GM23248 (cell line): ENCODE results near the gene TTC23L. TPM values are rescaled to one million over a fixed set of nuclear protein-coding genes. Genes with fewer than 3 reads are reported as not detected.

Experiments
- DNase-seq: peaks from one replicate; pipeline ENCODE4 v3.0.0-alpha.2; 2015
- H2AFZ ChIP-seq: fragments of 200-600 bp; sonication (generic); 2 replicates; pipeline ENCODE4 v1.6.1; 2016; ENCODE audit warnings: antibody characterized with exemption
- H3F3A ChIP-seq: fragments of 200-600 bp; sonication (generic); 2 replicates; pipeline ENCODE4 v1.6.1; 2016; ENCODE audit warnings: mild to moderate bottlenecking, antibody characterized with exemption, mixed run types; ENCODE audit not compliant: insufficient read depth
- H3K27ac ChIP-seq: fragments of 200-600 bp; sonication (generic); 2 replicates; pipeline ENCODE4 v1.5.1; 2016; ENCODE audit warnings: mild to moderate bottlenecking
- H3K27me3 ChIP-seq: fragments of 200-600 bp; sonication (generic); replicated peaks from 2 replicates; pipeline ENCODE4 v1.6.1; 2016; ENCODE audit warnings: mild to moderate bottlenecking; ENCODE audit not compliant: insufficient read depth
- H3K36me3 ChIP-seq: fragments of 200-600 bp; sonication (generic); 2 replicates; pipeline ENCODE4 v1.6.1; 2016; ENCODE audit warnings: low read depth, mild to moderate bottlenecking
- H3K4me1 ChIP-seq: fragments of 200-600 bp; sonication (generic); 2 replicates; pipeline ENCODE4 v1.6.1; 2016; ENCODE audit warnings: mild to moderate bottlenecking; ENCODE audit not compliant: insufficient read depth
- H3K4me2 ChIP-seq: fragments of 200-600 bp; sonication (generic); one replicate; pipeline ENCODE4 v1.6.1; 2016; ENCODE audit warnings: mild to moderate bottlenecking; ENCODE audit not compliant: unreplicated experiment
- H3K4me3 ChIP-seq: fragments of 200-600 bp; sonication (generic); 2 replicates; pipeline ENCODE4 v1.5.1; 2016; ENCODE audit warnings: mild to moderate bottlenecking
- H3K79me2 ChIP-seq: fragments of 200-600 bp; sonication (generic); 2 replicates; pipeline ENCODE4 v1.6.1; 2016; ENCODE audit warnings: mild to moderate bottlenecking; ENCODE audit not compliant: insufficient read depth
- H3K9ac ChIP-seq: fragments of 200-600 bp; sonication (generic); 2 replicates; pipeline ENCODE4 v1.6.1; 2016; ENCODE audit warnings: mild to moderate bottlenecking
- H3K9me2 ChIP-seq: fragments of 200-600 bp; sonication (generic); 2 replicates; pipeline ENCODE4 v1.6.1; 2016; ENCODE audit warnings: mixed run types, mild to moderate bottlenecking, moderate library complexity; ENCODE audit not compliant: insufficient read depth
- H3K9me3 ChIP-seq: fragments of 200-600 bp; sonication (generic); one replicate; pipeline ENCODE4 v1.6.1; 2017; ENCODE audit warnings: low read depth
- H4K20me1 ChIP-seq: fragments of 200-600 bp; sonication (generic); 2 replicates; pipeline ENCODE4 v1.6.0; 2016; ENCODE audit not compliant: insufficient read depth
- EZH2 ChIP-seq: fragments of 200-600 bp; sonication (generic); IDR thresholded peaks from 2 replicates; pipeline ENCODE4 v1.6.1; 2018; ENCODE audit warnings: antibody characterized with exemption, mild to moderate bottlenecking; ENCODE audit not compliant: insufficient read depth, poor library complexity, severe bottlenecking
- EZH2phosphoT487 ChIP-seq: fragments of 200-600 bp; sonication (generic); IDR thresholded peaks from 2 replicates; pipeline ENCODE4 v1.6.1; 2018; ENCODE audit warnings: antibody characterized with exemption, moderate library complexity, mild to moderate bottlenecking, low read depth; ENCODE audit not compliant: insufficient read depth
- WGBS, 2 experiments: methylation state at CpG; one replicate each; pipeline ENCODE4 v1.1.6; 2015 to 2017; ENCODE audit warnings: low lambda C conversion rate in 2 of 2, low coverage in 1 of 2; ENCODE audit errors: missing lambda C conversion rate in 2 of 2; 5-methylcytosine and 5-hydroxymethylcytosine counted together
- in situ Hi-C: fragments of 300-500 bp; cut with MboI; formaldehyde crosslinking; loops from 2 replicates; pipeline ENCODE4 v1.15.0; 2020
- polyA plus RNA-seq: library from polyadenylated mRNA; unstranded; fragments of >200 nt; fragmentation: Nextera tagmentation; extraction: Ambion mirVana; gene quantifications from 2 replicates; pipeline ENCODE4 v1.2.1, GENCODE V29; 2016
- total RNA-seq: library from RNA; depleted of rRNA; stranded (reverse); fragments of >200 nt; shearing (Covaris generic); gene quantifications from 2 replicates; pipeline ENCODE4 v1.2.3, GENCODE V29; 2014; rRNA removed

TTC23L gene, protein sequence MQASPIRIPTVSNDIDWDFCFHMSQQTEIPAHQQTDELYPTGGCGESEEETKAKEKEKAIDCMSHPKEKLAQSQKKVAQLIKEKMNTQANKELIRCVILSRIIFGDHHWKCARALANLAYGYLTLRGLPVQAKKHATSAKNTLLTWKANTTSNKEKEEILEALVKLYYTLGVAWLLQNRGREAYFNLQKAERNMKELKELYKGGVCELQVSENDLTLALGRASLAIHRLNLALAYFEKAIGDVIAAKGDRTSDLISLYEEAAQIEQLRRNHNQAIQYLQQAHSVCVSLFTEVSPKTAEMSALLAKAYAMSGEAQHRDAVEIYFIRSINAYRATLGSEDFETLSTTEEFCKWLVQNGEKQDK
- under 0.01 TPM in 1 of 2 replicates, not detected in the other for total RNA-seq
- polyA plus RNA-seq = not detected in 2 replicates

DNA sequence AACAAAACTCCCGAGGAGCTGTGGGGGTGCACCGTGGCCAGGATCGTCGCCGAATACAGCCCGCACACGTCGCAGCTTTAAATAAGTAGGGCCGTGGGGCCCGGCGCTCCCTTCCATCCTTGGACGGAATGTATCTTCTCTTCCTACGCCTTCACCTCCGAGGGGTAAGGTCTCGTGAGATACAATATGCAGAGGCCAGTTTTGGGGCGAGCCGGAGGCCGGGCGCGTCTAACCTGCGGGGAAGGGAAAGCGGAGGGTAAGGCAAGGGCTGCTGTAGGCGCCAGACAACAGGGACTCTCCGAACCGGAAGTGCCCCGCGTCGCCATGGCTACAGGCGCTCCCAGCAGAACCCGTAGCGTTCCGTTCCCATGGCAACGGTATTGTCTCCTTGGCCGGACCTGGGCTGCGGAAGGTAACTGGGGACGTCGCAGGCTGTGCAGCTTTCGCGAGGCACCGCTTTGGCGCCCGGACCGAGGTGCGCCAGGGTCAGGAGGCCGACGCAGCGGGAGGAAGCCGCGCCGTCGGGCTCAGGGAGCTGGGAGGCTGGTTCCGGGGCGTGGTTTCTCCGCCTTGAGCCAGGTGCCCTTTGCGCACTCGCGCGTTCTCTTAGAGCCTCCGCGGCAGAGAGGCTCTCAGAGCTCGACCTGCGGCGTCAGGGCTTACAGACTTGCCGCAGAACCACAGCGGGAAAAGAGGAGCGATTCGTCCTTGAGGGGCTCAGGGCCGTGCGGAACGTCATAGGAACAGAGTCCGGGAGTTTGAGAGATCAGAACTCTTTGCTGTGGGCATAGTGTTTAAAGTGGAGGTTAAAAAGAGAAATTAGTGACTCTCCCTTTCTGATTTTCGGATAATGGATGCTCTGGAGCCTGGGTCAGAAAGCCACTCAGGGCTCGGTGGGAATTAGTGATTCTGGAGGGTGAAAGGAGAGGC lies at the start of gene TTC23L:
Gene TTC23L (plus strand): TSS at position 380 of the 930 bp plus-strand sequence. CDS start 1,508 bp downstream, outside the sequence.
- Histone ChIP-seq H3K27me3 (no peaks in the 10 kb centered on the region), H3K9me3 (no peaks in the 10 kb centered on the region), H3K9ac (peak within 1 kb of the TSS; percentile 68), H3K4me1 (no peaks in the 10 kb centered on the region), H3K36me3 (peaks cover under 1% of the 10 kb centered on the region), H4K20me1 (no peaks in the 10 kb centered on the region), H3K4me2 (peak within 1 kb of the TSS; percentile 86), H3K27ac (peak within 1 kb of the TSS; percentile 5; the same call in 1 of the 2 replicates), H3K4me3 (peak within 1 kb of the TSS; percentile 81), H3F3A (peaks cover 30% of the 10 kb centered on the region), H3K9me2 (no peaks in the 10 kb centered on the region), H3K79me2 (no peaks in the 10 kb centered on the region), H2AFZ (peak within 1 kb of the TSS; percentile 96)
- DNase-seq = peak; percentile 93
- no peak for TF ChIP-seq EZH2phosphoT487
- TF ChIP-seq EZH2 = no peak
- in situ Hi-C loops = no loop called here
- 2 to 3% methylated on average over 68 to 71 of the region's 73 CpGs for WGBS, 2 experiments

DNA sequence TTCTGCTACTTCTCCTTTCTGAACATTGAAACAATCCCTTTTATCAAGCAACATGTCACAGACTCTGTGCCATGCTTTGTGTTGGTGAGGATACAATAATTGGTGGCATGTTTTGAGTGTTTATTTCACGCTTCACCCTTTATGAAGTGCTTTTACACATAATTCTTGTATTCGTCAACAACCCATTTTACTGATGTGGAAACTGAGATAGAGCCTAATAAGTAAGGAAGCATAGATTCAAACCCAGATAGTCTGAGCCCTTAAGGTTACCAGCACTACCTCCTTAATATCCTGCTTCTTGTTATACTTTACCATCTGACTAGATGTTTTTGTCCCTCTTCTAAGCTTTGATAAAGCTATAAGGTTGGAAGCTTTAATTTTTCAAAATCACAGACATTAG lies 49.3 kb upstream of the TTC23L start:
- in situ Hi-C loops = no loop called here
- no peak for TF ChIP-seq EZH2phosphoT487
- TF ChIP-seq EZH2 = no peak
- Histone ChIP-seq H4K20me1 (no peaks in the 10 kb centered on the region), H3K4me2 (peak overlapping the region; percentile 39), H3K9me2 (no peaks in the 10 kb centered on the region), H3K4me1 (peaks cover 25% of the 10 kb centered on the region), H3K36me3 (0 out of 2 replicates have a peak, but pooled peaks cover 6% of the 10 kb centered on the region), H3K9ac (no peak overlapping the region), H3K79me2 (peaks cover 86% of the 10 kb centered on the region), H3K27me3 (no peaks in the 10 kb centered on the region), H3K4me3 (0 out of 2 replicates have a peak overlapping the region, but pooled peaks have one; percentile 12), H3K9me3 (no peaks in the 10 kb centered on the region), H3F3A (peaks cover 54% of the 10 kb centered on the region), H2AFZ (no peak overlapping the region), H3K27ac (peak overlapping the region; percentile 68)
- DNase-seq = no peak
- 75 to 85% methylated on average over 2 of the region's 2 CpGs for WGBS, 2 experiments

DNA sequence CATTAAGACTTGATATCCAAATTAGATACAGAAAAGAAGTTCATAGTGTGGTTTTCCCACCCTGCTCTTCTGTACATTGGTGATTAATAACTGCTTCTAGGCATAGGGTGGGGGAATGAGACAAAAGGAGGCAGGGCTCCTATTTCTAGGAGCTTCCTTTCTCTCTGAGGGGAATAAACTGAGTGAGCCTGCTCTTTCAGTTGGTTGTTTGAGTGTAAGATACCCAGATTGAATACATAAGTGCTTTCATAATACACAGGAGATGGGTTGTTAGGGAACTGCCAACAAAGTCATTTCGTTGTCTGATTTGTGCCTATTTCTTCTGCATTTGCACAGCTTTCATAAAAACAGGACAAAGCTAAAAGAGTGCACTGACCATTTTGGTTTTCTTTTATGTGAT lies 48.9 kb upstream of the TTC23L start:
- no peaks in the 10 kb centered on the region for H3K27me3 ChIP-seq
- H3K4me1 ChIP-seq = peaks cover 25% of the 10 kb centered on the region
- no peaks in the 10 kb centered on the region for H4K20me1 ChIP-seq
- peak overlapping the region; percentile 68 for H3K27ac ChIP-seq
- in situ Hi-C loops = no loop called here
- H3K4me3 ChIP-seq = no peak overlapping the region
- no peaks in the 10 kb centered on the region for H3K9me2 ChIP-seq
- peak; percentile 20 for DNase-seq
- 68 to 73% methylated on average over 1 of the region's 1 CpG for WGBS, 2 experiments
- H3K4me2 ChIP-seq = peak overlapping the region; percentile 39
- TF ChIP-seq EZH2phosphoT487 = no peak
- no peak for TF ChIP-seq EZH2
- H3K79me2 ChIP-seq = peaks cover 86% of the 10 kb centered on the region
- no peak overlapping the region for H2AFZ ChIP-seq
- H3F3A ChIP-seq = peaks cover 54% of the 10 kb centered on the region
- H3K9ac ChIP-seq = no peak overlapping the region
- 0 out of 2 replicates have a peak, but pooled peaks cover 6% of the 10 kb centered on the region for H3K36me3 ChIP-seq
- H3K9me3 ChIP-seq = no peaks in the 10 kb centered on the region

DNA sequence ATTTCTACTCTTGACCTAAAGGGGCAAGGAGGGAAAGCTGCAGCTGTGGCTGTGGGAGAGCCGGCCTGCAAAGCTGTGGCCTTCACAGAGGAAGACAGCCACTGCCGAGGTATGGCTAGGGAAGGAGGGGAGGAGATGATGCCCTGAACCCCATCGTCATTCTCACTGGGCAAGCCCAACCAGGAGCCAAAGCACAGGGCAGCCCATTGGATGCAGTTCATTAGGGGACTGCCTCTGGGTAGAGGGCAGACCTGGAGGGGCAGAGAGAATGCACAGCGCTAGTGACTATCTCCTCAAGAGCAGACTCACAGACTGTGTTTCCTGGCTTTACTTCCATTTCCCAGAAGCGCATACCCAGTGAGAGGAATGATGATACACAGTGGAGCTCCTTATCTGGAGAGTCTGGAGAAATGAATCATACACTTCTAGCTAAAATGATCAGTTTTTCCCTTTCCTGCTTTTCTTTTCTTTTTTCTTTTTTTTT lies 47.2 kb upstream of the TTC23L start:
- peaks cover 86% of the 10 kb centered on the region for H3K79me2 ChIP-seq
- no peaks in the 10 kb centered on the region for H4K20me1 ChIP-seq
- H3K4me2 ChIP-seq = no peak overlapping the region
- 96 to 97% methylated on average over 5 of the region's 5 CpGs for WGBS, 2 experiments
- no peaks in the 10 kb centered on the region for H3K9me2 ChIP-seq
- peaks cover 25% of the 10 kb centered on the region for H3K4me1 ChIP-seq
- no peaks in the 10 kb centered on the region for H3K27me3 ChIP-seq
- no peak overlapping the region for H3K9ac ChIP-seq
- peaks cover 54% of the 10 kb centered on the region for H3F3A ChIP-seq
- no peak overlapping the region for H3K4me3 ChIP-seq
- DNase-seq = peak; percentile 47
- H3K27ac ChIP-seq = peak overlapping the region; percentile 11; the same call in 1 of the 2 replicates
- peaks cover 12% of the 10 kb centered on the region for H3K36me3 ChIP-seq
- no peaks in the 10 kb centered on the region for H3K9me3 ChIP-seq
- H2AFZ ChIP-seq = no peak overlapping the region
- TF ChIP-seq EZH2 (no peak), EZH2phosphoT487 (no peak)
- in situ Hi-C loops = no loop called here
